Right ventricle myocardium superior (tissue), 1 donor: Measurements from ENCODE around the gene NALF2. TPM values are rescaled to one million over a fixed set of nuclear protein-coding genes. Genes with fewer than 3 reads are reported as not detected.

Source experiments
- total RNA-seq: library from RNA; stranded (reverse); fragmentation: NEBNext Ultra II Directional; extraction: Animal tissue kit (Norgen Biotek cat#: 25700); gene quantifications from one replicate; pipeline ENCODE4 v1.2.1, GENCODE V29; 2021
- donor health status: DM: no; HTN: yes; CAD: no; lungs with severe emphysema.

NALF2 gene
- total RNA-seq, 1 donor from 2014 or later, result 46.3 TPM

Other genes with a start within 250 kb of the NALF2 start
- gene EDA, start 111.8 kb downstream of the NALF2 start, total RNA-seq, result 11.1 TPM